H4 (cell line): ENCODE results near the gene SYCE3. TPM values are rescaled to one million over a fixed set of nuclear protein-coding genes. Genes with fewer than 3 reads are reported as not detected.
A peak's percentile ranks its signal among the peaks of the same experiment; 100 is the strongest.
"Not testable (repeated sequence)": the region's sequence is repeated elsewhere in the genome, so short reads cannot be mapped to it uniquely, and the experiment has no call there.

Experiments
- DNase-seq: peaks from one replicate; pipeline ENCODE4 v3.0.0-alpha.2; 2015; ENCODE audit warnings: low spot score
- total RNA-seq: library from RNA; depleted of rRNA; stranded (reverse); fragments of >200 nt; shearing (Covaris generic); gene quantifications from 2 replicates; pipeline ENCODE4 v1.2.3, GENCODE V29; 2014

Gene SYCE3
- total RNA-seq, 1 experiment from 2014 or later = not detected

DNA sequence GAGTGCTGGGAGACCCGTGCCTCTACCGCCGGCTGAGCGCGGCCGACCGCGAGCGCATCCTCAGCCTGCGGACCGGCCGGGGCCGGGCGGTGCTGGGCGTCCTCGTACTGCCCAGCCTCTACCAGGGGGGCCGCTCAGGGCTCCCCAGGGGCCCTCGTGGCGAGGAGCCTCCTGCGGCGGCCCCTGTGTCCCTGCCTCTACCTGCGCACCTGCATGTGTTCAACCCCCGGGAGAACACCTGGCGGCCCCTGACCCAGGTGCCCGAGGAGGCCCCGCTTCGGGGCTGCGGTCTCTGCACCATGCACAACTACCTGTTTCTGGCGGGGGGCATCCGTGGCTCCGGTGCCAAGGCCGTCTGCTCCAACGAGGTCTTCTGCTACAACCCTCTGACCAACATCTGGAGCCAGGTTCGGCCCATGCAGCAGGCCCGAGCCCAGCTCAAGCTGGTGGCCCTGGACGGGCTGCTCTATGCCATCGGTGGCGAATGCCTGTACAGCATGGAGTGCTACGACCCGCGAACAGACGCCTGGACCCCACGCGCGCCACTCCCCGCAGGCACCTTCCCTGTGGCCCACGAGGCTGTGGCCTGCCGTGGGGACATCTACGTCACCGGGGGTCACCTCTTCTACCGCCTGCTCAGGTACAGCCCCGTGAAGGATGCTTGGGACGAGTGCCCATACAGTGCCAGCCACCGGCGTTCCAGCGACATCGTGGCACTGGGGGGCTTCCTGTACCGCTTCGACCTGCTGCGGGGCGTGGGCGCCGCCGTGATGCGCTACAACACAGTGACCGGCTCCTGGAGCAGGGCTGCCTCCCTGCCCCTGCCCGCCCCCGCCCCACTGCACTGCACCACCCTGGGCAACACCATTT, 13.6 kb downstream of the SYCE3 start:
- DNase-seq = no peak

DNA sequence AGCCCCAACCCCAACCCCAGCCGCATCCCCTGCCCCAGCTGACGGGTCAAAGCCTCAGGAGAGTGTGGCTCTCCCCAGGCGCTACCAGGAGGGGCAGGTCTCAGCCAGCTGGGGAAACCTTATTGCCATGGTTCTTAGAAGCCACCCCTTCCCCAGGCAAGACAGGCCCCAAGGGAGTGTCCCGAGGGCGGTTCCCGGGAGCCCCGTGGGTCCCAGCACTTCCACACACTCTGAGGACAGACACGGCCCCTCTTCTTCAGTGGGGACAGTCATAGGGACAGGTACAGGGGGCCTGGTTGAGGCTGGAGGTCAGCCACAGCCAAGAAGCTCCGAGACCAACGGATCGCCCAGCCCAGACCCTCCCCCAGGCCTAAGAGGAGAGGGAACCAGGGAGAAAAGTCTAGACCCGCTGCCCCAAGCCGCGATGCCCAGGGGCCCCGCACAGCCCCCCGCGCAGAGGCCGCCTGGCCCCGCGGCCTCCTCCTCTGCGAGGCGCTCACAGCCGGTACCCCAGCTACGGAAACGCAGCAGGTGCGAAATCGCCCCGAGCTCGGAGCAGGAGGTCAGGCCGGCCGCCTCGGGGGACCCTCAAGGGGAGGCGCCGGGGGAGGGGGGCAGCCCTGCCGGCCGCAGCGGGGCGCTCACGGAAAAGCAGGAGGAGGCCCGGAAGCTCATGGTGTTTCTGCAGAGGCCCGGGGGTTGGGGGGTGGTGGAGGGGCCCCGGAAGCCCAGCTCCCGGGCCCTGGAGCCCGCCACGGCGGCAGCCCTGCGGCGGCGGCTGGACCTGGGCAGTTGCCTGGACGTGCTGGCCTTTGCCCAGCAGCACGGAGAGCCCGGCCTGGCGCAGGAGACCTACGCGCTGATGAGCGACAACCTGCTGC, 14.4 kb downstream of the SYCE3 start:
- no peak for DNase-seq

DNA sequence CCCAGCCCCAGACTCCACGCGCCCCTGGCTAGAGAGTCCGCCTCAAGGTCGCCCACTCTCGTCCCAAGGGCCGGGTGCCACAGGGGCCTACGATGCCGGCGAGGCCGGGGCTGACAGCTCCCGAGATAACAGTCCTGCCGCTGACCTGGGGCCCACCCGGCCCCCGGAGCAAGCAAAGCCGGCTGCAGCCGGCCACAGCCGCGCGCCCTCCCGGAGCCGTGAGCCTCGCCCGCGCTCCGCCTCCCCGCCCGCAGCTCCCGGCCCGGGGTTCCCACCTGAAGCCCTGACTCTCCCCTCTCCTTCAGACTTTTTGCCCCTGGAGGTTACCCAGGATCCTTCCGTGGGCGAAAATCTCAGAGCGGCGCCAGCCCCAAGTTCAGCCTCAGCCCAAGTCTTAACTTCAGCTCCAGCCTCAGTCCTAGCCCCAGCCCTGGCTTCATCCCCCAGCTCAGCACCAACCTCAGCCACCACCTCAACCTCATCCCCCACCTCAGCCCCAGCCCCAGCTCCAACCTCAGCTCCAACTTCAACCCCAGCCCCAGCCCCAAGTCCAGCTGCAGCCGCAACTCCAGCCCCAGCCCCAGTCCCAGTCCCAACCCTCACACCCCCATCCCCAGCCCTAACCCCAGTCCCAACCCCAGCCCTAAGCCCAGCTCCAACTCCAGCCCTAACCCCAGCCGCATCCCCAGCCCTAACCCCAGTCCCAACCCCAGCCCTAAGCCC, 15.3 kb downstream of the SYCE3 start:
- DNase-seq = no peak

DNA sequence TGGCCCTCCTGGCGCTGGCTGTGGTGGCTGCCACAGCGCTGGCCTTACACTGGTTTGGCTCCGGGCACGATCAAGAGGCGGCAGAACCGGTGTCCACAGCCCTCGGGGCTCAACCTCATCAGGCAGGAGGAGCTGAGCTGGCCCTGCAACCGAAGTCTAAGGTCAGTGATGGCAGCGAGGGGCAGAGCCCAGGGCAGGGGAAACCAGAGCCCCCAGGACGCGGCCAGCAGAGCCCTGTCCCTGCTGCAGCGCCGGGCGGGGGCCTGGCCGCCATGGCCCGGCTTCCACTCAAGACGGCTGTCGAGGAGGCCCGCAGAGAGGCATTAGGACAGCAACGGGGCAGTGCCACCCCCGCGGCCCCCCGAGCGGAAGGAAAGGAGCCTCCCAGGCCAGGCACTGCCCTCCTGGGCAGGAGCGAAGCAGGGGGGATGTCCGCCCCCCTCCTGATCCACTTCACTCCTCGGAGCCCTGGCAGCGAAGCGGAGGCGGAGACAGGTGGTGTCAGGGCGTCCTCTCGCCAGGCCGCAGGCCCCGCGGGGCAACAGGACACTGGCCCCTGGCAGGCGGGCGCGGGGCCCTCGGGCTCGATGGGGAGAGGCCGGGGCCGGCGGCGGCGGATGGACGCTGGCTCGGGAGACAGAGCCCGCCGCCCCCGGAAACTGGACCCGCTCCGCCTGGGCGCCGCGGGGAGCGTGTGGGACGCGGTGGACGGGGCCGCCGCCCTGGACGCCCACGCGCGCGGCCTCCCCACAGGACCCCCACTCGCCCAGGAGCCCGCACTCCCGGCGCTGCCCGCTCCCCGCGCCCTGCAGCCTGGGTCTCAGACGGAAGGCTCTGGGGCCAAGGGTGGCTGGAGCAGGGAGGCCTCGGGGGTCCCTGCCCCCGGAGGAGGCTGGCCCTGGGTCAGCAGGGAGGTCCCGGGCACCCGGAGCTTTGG, 16.1 kb downstream of the SYCE3 start:
- no peak for DNase-seq

DNA sequence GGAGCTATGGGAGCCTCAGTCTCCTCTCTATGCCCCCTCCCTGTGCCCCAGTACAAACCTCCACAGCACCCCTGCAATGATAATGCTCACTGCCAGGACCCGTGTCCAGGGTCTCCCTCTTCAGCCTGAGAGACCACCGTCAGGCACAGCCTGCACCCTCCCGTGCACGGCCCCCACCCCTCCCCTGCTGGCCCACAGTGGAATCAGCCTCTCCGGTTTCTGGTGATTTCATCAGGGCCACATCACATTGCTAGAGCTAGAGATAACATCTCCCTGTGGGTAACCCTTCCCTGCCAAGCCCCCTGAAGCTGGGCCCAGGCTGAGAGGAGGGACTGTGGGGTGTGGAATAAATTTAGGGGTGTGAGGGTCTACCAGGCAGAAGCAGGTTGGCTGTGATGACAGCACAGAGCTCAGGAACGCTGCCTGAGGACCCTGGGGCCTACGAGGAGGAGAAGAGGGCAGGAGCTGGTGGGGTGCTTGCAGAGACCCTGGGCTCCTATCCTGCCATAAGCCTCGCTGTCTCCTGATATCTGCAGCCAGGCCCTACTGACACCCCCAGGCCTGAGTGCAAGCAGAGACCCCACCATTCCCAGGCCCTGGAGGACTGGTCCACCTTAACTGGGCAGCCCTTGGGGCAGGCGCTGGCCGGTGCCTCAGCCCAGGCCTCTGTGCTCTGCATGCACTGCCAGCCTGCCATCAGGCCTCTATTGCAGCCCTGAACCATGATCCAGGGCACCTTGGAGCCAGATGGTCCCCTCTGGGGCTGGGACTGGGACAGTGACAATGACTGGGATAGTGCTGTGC, 17.0 kb downstream of the SYCE3 start, which contains the start of gene KLHDC7B:
Gene KLHDC7B, plus strand, starts transcription at position 378 of the 804 bp plus-strand sequence. Its CDS starts 345 bp downstream, at position 723.
- no peak for DNase-seq

DNA sequence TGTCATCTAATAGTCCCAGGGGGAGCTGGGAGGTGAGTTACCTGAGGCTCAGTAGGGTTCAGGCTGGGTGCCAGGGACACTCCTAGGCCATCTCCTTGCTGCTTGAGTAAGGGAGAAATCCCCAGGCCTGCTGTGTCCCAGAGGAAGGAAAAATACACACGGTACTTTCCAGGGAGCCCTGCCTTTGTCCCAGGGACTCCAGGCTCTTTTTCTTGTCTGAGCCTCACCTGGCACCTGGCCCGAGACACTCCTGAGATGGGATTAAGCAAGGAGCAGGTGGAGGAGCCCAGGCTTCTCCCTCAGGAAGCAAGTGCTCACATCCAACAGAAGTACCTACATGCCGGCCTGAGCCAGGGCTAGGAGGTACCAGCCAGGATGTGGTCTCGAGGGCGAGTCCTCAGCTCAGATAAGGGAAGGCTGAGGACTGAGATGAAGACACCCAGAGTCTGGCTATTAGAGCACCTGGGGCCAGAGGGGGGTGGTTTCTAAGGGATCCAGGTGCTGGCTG, 17.9 kb downstream of the SYCE3 start:
- no peak for DNase-seq

DNA sequence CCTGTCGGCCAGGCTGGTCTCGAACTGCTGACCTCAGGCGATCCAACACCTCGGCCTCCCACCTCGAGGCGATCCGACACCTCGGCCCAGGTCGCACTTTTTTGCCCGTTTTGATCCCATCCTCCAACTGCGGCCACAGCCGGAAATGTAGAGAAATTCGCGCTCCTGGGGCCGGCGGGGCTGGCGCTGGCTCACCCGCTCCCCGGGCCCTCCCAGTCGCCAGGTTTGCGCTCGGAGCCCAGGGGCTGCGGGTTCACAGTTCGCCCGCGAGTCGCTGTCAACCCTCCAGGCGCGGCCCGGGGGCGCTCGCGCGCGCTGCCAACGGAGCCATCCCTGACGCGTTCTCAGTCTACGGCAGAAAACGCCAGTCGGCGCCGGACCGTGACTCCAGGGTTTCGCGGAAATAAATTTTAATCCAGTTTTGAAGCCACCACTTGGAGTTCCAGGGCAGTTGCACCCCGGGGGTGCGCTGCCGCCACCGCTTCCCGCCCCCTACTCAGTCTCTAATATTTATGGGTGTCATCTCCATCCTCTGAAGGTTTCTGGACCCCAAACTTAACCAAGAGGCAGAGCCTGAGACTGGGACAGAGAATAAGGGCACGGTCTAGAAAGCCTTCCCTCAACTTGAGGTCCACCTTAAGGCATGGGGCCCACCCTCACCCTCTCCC, 18.5 kb downstream of the SYCE3 start:
- DNase-seq = no peak

DNA sequence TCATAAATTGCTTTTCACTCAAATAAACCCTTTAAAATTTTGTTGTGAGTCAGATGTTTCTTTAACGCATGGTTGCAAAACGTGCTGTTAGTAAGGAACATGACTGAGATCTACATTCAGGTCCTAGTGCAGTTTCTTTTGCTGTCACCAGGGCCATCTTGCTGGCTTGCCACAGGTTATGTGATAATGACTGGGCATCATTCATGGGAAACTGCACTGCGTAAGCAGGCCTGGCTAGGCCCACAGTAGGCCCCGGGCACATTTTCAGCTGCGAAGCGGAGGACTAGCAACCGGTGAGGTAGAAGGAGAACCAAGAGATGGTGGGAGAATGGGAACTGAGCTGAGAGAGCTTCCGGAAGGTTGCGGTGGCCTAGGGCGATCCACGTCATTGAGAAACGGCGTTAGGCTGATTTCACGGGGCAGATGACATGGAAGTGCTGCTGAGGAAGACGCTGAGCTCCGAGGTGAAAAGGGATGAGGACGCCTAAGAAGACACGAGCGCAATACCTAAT, 20.2 kb downstream of the SYCE3 start:
- DNase-seq = peak; percentile 42

DNA sequence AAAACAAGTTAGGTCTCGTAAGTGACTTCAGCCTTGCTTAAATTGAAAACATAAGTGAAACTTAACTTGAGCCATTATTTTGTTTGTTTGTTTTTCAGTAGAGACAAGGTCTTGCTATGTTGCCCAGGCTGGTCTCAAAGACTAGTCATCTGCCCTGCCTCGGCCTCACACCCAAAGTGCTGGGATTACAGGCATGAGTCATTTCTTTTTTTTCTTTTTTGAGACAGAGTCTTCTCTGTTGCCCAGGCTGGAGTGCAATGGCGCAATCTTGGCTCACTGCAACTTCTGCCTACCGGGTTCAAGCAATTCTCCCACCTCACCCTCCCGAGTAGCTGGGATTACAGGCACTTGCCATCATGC, 21.1 kb downstream of the SYCE3 start:
- peak; percentile 79 for DNase-seq

DNA sequence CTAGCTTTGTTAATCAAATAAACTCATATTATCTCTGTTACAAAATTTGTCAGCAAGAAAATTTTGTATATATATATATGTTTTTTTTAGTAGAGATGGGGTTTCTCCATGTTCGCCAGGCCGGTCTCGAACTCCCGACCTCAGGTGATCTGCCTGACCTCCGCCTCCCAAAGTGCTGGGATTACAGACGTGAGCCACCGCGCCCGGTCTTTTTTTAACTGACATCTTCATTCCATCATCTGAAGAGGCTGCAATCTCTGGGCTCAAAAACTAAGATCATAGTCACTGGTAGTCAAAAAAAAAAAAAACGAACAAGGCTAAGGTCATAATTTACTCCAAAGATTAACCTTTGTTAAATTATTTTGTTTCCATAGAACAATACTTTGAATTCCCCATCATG, 22.3 kb downstream of the SYCE3 start:
- no peak for DNase-seq

DNA sequence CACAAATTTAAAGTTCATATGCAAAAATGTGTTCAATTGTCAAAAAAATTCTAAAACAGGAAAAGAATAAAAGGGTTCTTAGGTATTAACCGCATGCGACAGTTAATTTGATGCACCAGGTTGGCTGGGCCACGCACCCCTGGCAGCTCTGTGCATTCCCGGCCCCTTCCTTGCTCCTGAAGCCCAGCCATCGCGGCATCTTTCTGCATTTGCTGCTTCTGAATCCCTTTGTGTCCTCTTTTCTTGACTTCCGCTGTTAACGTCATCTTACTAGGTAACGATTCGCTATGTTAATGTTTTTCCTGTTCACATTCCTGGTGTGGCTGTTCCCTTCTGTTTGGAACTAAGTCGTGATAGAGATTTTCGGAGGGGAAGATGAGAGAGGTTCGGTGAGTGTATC, 25.0 kb downstream of the SYCE3 start:
- DNase-seq = no peak

DNA sequence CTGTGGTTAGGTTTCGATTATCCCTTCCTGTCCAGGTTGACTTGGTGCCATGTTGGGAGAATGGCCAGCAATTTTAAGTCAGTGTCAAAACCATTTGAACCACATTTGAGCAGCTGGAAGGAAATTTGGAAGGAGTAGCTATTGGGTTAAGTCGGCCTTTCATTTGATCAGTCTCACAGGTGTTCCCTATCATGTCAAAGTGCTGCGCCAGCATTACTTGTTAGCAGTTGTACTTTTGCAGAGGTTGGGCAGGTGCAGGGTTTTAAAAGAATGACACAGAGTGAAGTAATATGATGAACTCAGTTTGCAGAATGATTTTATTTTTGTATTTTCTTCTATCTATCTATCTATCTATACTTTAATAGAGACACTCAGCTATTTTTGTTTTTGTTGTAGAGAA, 26.5 kb downstream of the SYCE3 start:
- no peak for DNase-seq

DNA sequence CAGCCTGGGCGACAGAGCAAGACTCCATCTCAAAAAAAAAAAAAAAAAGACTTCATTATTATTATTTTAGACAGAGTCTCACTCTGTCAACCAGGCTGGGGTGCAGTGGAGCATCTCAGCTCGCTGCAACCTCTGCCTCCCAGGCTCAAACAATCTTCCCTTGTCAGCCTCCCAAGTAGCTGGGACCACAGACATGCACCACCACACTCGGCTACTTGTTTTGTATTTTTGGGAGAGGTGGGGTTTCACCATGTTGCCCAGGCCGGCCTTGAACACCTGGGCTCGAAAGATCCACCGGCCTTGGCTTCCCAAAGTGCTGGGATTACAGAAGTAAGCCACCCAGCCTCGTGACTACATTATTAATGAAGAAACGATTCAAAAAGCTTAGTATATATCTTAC, 27.6 kb downstream of the SYCE3 start:
- no peak for DNase-seq

DNA sequence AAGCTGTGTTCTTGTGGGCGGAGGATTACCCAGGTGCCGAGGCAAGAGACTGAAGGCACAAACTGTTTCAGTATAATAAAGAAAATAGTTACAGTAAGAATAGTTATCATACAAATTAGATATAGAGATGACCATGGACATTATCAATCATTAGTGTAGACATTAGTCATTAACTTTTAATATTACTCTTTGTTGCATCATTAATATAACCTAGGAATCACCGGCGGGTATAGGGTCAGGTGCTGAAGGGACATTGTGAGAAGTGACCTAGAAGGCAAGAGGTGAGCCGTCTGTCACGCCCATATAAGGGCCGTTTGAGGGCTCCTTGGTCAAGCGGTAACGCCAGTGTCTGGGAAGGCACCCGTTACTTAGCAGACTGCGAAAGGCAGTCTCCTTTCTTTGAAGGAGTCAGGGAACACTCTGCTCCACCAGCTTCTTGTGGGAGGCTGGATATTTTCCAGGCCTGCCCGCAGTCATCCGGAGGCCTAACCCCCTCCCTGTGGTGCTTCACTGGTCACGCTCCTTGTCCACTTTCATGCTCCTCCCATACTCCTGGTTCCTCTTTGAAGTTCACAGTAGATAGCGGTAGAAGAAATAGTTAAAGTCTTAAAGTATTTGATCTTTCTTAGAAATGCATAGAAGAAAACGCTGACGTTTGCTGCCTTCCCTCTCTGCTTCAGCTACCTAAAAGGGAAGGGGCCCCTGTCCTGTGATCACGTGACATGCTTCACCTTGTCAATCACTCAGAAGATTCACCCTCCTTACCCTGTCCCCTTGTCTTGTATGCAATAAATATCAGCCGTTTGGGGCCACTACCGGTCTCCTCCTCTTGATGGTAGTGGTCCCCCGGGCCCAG, 28.6 kb downstream of the SYCE3 start:
- DNase-seq = not testable (repeated sequence)

DNA sequence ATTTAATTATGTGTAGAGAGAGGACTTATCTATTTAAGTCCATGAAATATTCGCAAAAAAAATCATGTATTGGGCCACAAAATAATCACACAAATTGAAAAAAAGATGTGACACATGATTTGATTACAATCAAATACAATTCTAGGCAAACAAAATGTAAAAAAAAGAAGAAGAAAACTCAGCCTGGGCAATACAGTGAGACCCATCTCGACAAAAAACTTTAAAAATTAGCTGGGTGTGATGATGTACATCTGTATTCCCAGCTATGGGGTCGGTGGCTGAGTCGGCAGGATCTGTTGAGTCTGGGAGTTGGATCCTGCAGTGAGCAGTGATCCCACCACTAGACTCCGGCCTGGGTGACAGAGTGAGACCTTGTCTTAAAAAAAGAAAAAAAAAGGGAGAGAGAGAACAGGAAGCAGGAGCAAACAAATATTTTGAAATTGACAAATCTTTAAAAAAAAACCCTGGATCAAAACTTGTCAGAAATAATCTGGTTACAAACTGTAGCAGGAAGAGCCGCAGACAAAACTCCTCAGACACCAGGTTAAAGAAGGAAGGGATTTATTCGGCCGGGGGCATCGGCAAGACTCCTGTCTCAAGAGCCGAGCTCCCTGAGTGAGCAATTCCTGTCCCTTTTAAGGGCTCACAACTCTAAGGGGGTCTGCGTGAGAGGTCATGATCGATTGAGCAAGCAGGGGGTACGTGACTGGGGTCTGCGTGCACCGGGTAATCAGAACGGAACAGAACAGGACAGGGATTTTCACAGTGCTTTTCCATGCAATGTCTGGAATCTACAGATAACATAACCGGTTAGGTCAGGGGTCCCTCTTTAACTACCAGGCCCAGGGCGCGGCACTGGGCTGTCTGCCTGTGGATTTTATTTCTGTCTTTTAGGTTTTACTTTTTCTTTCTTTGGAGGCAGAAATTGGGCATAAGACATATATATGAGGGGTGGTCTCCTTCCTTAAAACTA, 29.6 kb downstream of the SYCE3 start:
- no peak for DNase-seq

DNA sequence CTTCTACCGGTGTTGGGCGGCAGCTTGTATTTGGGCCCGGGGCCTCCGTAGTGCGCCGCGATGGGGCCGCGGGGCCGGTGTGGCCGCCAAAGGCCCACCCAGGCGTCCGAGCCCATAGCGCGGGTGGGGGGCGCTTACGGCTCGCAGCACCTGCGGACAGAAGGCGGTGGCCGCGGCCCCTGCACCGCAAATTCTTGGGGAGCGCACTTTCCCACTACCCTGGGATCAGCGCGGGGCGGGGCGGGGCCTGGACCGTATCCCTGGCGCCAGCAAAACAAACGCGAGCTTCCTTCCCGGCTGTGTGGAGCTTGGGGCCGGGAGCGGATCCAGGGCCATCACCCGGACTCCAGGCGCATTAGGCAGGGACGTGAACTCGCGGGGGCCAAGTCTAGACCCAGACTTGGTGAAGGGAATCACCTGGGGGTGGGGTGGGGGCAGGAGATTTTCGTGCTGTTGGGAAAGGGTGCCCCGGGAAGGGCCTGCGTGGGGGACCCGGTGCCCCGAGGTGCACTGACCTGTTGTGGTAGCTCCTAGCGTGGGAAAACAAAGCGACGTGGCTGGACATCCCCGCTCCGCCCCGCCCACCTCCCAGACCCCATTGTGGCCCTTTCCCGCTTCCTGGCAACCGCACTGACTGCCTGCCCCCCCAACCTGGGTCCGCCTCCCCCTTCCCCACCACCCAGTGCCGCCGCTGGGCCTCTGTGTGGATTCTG, 30.6 kb downstream of the SYCE3 start:
- no peak for DNase-seq
